SW 1271 (cell line): ENCODE results near the gene GPHN.
A peak's percentile ranks its signal among the peaks of the same experiment; 100 is the strongest.

Source experiments
- DNase-seq, 2 experiments: peaks; one replicate each; lab custom pipeline; 2025; lab: John Stamatoyannopoulos, UW

GPHN gene

GRCh38 chr14:66601932-66602578 is 94.1 kb downstream of the GPHN start:
- DNase-seq: no peak

GRCh38 chr14:66603945-66604344 is 96.0 kb downstream of the GPHN start:
- no peak for DNase-seq

GRCh38 chr14:66606826-66607225 is 98.9 kb downstream of the GPHN start:
- no peak for DNase-seq

- peak in 1 of 2 experiments; percentile 6 for DNase-seq
These were observed 102.2 kb downstream of the GPHN start for GRCh38 chr14:66610154-66610563.

GRCh38 chr14:66613344-66613743 is 105.4 kb downstream of the GPHN start:
- DNase-seq: no peak

- DNase-seq: no peak
These were observed 112.0 kb downstream of the GPHN start for GRCh38 chr14:66619952-66620351.

- DNase-seq: no peak
These were observed 115.9 kb downstream of the GPHN start for GRCh38 chr14:66623838-66624237.

GRCh38 chr14:66624336-66624937 is 116.5 kb downstream of the GPHN start:
- DNase-seq: peak in 1 of 2 experiments; percentile 64

GRCh38 chr14:66628636-66629035 is 120.7 kb downstream of the GPHN start:
- no peak for DNase-seq

GRCh38 chr14:66629499-66629898 is 121.6 kb downstream of the GPHN start:
- DNase-seq: no peak

- no peak for DNase-seq
These were observed 126.9 kb downstream of the GPHN start for GRCh38 chr14:66634876-66635275.

- no peak for DNase-seq
These were observed 127.5 kb downstream of the GPHN start for GRCh38 chr14:66635435-66635834.

GRCh38 chr14:66636240-66636639 is 128.3 kb downstream of the GPHN start:
- no peak for DNase-seq

- DNase-seq: peak in 1 of 2 experiments; percentile 6
These were observed 130.7 kb downstream of the GPHN start for GRCh38 chr14:66638689-66639088.

- DNase-seq: no peak
These were observed 134.1 kb downstream of the GPHN start for GRCh38 chr14:66641861-66642635.

- no peak for DNase-seq
These were observed 135.4 kb downstream of the GPHN start for GRCh38 chr14:66643344-66643743.

GRCh38 chr14:66645716-66646115 is 137.8 kb downstream of the GPHN start:
- peak in 1 of 2 experiments; percentile 51 for DNase-seq

- no peak for DNase-seq
These were observed 141.6 kb downstream of the GPHN start for GRCh38 chr14:66649498-66649897.

GRCh38 chr14:66650491-66650911 is 142.6 kb downstream of the GPHN start:
- no peak for DNase-seq

- DNase-seq: no peak
These were observed 143.7 kb downstream of the GPHN start for GRCh38 chr14:66651536-66652220.

- no peak for DNase-seq
These were observed 144.7 kb downstream of the GPHN start for GRCh38 chr14:66652525-66653106.

GRCh38 chr14:66657780-66658179 is 149.8 kb downstream of the GPHN start:
- DNase-seq: no peak
